Gastroesophageal sphincter (tissue), 3 donors: ENCODE measurements around the gene GBA2.

Source experiments
- CTCF ChIP-seq, 4 experiments: fragments of 200-600 bp in 2 of 4; fragments of 450-650 bp in 2 of 4; sonication (generic) in 1 of 4; IDR thresholded peaks; one replicate each; pipeline ENCODE4 v1.5.1; 2017 to 2019; ENCODE audit warnings: antibody characterized with exemption in 4 of 4, mild to moderate bottlenecking in 2 of 4, moderate library complexity in 2 of 4
- POLR2AphosphoS5 ChIP-seq: sonication (generic); formaldehyde crosslinking; IDR thresholded peaks from one replicate; pipeline ENCODE4 v1.6.1; 2017; ENCODE audit warnings: antibody characterized with exemption

GRCh38 chr9:35781066-35781465, 32.0 kb upstream of the GBA2 start:
- TF ChIP-seq POLR2AphosphoS5 (no peak), CTCF (IDR thresholded peaks at IDR 0.05) (no peak)
